ENCODE measurements around the gene INSL3.
"Not testable (repeated sequence)": the region's sequence is repeated elsewhere in the genome, so short reads cannot be mapped to it uniquely, and the experiment has no call there.

Gene INSL3

GRCh38 chr19:17812099-17812498 is 9.2 kb downstream of the INSL3 start:
- no peak for DNase-seq (ENCODE audit: low read depth)

GRCh38 chr19:17811681-17812080 is 9.6 kb downstream of the INSL3 start:
- DNase-seq (ENCODE audit: low read depth): no peak

- DNase-seq (ENCODE audit: low read depth): no peak
Measured at GRCh38 chr19:17811103-17811502, 10.2 kb downstream of the INSL3 start.

DNA sequence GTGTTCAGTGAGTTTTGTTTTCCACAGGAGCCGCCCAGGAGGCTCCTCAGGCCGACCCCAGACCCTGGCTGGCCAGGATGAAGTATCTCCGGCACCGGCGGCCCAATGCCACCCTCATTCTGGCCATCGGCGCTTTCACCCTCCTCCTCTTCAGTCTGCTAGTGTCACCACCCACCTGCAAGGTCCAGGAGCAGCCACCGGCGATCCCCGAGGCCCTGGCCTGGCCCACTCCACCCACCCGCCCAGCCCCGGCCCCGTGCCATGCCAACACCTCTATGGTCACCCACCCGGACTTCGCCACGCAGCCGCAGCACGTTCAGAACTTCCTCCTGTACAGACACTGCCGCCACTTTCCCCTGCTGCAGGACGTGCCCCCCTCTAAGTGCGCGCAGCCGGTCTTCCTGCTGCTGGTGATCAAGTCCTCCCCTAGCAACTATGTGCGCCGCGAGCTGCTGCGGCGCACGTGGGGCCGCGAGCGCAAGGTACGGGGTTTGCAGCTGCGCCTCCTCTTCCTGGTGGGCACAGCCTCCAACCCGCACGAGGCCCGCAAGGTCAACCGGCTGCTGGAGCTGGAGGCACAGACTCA is 13.5 kb downstream of the INSL3 start:
- no peak for DNase-seq (ENCODE audit: low read depth)

DNA sequence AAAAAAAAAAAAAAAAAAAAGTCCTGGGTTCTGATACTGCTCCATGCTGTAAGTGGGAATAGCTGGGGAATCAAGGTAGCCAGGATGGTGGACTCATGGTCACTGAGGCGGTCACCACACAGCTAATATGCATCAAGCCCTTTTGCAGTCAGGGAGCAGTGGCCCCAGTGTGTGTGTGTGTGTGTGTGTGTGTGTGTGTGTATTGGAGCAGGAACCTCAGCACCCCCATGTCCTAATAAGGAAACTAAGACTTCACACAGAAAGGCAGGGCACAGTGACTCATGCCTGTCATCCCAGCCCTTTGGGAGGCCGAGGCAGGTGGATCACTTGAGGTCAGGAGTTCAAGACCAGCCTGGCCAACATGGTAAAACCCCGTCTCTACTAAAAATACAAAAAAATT is 14.4 kb downstream of the INSL3 start:
- DNase-seq (ENCODE audit: low read depth): no peak

GRCh38 chr19:17805427-17805826 is 15.9 kb downstream of the INSL3 start:
- no peak for DNase-seq (ENCODE audit: low read depth)

- no peak for DNase-seq (ENCODE audit: low read depth)
Measured at GRCh38 chr19:17803264-17803896, 17.9 kb downstream of the INSL3 start.

DNA sequence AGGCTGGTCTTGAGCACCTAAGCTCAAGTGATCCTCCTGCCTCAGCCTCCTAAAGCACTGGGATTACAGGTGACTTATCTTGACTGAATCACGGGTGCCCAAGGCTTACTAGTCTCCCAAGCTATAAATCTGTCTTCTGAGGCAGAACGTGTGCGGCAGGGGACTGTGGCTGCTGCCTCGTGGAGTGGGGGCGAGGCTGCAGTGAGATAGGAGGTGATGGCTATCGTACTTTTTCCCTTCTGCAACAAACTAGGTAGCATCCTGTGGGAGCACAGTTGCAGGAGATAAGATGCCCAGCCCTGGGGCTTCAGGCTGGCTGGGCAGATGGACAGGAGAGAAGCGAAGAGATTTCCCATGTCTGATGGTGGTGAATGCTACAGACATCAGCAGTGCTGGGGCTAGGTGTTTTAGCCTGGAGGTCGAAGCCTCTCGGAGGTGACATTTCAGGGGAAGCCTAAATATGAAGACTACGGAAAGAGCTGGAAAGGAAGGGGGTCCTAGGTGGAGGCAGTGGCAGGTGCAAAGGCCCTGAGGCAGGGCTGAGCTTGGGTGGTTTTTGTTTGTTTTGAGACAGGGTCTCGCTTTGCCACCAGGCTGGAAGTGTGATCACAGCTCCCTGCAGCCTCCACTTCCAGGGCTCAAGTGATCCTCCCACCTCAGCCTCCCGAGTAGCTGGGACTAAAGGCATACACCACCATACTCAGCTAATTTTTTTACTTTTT is 19.0 kb downstream of the INSL3 start:
- no peak for DNase-seq (ENCODE audit: low read depth)

DNA sequence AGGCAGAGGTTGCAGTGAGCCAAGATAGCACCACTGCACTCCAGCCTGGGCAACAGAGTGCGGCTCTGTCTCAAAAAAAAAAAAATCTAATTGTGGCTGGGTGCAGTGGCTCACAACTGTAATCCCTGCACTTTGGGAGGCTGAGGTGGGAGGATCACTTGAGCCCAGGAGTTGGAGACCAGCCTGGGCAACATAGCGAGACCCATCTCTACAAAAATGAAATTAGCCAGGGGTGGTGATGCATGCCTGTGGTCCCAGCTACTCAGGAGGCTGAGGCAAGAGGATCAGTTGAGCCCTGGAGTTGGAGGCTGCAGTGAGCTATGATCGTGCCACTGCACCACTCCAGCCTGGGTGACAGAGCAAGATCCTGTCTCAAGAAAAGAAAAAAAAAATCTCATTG is 22.7 kb downstream of the INSL3 start:
- not testable (repeated sequence) for DNase-seq (ENCODE audit: low read depth)

DNA sequence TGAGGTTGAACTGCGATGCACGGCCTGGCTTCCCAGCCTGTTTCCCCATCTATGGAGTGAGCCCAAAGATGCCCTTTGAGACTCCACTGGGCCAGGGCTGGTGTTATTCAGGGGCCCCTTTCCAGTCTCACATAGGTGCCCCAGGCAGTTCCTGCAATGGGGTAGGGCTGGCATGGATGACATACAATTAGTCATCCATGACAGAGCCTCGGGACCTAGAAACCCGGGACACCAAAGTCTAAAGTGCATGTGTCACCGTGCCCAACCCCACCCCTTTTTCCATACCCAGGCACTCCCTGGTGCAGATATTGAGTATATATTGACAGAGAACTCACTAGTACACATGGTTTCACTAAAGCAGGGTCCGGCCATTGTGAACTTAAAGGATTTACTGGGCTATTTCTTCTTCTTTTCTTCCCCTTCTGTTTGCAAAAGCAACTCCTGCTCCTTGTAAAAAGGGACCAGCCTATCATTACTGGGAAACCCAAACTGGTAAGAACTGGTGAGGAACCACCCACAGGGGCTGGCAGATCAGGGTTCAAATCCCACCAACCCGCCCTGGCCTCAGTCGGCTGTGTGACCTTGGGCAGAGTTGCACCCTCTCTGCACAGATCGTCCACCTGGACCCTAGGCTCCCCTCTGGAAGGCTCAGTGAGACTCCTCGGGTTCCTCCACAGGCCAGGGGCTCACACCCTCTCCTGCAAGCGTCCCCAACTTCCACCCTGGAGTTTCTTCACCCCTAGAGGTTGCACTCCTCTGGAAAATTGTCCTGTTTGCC is 23.7 kb downstream of the INSL3 start:
- no peak for DNase-seq (ENCODE audit: low read depth)

DNA sequence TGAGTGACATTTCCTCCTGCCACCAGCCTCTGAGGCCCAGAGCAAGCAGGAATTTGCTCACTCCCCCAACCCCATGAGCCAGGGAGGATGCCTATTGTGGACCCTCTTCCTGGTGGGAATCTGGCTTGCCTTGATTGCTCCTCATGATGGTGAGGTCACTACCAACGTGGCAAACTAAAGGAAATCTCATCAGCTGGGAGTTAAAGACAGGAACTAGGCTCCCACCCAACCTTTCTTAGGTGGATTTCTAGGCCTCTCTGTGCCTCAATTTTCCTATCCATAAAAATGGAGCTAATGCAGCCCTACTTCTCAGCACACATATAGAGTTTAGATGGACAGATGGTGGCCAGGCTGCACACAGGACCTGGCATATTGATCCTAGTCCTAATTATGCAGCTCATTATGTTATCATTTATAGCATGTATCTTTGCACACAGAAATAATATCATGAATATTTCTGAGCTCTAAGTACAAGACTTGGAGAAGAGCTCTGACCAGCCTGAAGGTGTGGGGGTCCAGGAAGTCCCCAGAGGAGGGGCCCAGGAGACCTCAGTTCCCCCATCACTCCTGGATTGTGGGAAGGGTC is 24.4 kb downstream of the INSL3 start:
- DNase-seq (ENCODE audit: low read depth): no peak

- DNase-seq (ENCODE audit: low read depth): no peak
Measured at GRCh38 chr19:17796013-17796837, 25.1 kb downstream of the INSL3 start.

DNA sequence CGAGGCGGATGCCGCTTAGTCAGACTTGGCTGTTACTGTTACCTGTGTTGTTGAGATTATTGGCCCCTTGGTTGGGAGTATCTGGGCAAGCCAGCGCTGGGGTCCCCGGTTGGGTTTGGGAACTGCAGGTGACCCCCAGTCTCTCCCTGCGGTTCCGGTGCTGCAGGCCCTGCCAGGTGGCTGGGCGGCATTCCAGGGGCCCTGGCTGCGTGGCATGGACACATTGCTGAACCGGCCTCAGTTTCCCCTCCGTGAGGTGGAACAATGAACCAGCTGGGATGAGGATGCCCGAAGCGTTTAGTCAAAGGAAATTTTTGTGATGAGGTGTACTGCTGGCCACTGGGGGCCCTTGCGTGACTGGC is 25.8 kb downstream of the INSL3 start:
- DNase-seq (ENCODE audit: low read depth): no peak

DNA sequence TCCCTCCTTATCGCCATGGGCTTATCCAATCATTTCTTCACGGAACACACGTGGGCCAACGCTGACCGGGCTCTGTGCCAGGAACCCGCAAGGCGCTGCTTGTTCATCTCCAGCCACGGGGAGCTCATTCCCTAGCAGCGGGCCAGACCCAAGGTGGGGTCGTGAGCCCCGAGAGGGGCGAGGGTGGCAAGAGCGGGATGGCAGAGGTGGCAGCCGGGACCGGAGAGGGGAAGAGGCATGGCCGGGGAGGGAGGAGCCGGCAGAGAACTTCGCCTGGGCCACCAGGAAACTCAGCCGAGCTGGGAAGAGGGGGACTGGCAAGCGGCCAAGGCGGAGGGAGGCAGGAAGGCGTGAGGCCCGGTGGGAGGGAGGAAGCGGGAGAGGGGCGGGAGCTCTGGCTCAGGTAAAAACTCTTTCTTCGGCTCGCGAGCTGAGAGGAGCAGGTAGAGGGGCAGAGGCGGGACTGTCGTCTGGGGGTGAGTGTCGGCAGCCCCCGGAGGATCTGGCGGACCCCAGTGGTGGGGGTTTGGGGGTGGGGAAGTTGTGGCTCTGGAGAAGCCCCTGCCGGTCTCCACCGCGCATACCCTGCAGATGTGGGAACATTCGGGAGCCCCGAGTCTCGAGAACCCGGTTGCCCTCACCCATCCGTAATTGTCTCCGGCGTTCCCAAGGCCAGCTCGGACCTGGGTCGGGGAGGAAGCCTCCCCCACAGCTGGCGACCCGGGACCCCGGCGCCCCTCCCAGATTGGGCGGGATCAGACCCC is 26.4 kb downstream of the INSL3 start, which contains the start of gene B3GNT3:
Gene B3GNT3, plus strand, starts transcription at position 408 of the 764 bp plus-strand sequence. CDS start 12,670 bp downstream, outside the sequence.
- no peak for DNase-seq (ENCODE audit: low read depth)

GRCh38 chr19:17794412-17794730 is 26.9 kb downstream of the INSL3 start:
- DNase-seq (ENCODE audit: low read depth): no peak

DNA sequence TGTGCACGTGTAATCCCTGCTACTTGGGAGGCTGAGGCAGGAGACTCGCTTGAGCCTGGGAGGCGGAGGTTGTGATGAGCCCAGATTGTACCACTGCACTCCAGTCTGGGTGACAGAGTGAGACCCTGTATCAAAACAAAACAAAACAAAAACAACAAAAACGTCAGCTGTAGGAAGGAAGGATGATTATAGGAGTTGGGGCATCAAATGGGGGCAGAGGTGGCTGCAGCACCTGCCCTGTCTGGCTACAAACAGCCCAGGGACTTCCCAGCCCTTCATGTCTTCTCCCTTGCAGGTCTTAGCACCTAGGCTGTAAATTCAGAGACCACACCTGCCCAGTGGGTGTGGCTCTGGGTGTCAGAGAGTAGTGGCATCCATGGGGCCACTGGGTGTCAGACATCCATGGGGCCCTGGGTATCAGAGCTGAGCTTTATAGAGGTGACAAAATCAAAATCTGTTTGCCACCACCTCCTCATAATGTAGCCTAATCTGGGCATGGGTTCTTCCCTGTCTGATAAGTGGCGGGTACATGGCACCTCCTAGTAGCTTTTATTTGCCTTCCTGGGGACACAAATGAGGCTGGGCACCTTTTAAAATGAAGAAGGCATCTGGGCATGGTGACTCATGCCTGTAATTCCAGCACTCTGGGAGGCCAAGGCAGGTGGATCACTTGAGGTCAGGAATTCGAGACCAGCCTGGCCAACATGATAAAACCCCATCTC is 31.1 kb downstream of the INSL3 start:
- DNase-seq (ENCODE audit: low read depth): no peak

- no peak for DNase-seq (ENCODE audit: low read depth)
Measured at GRCh38 chr19:17788632-17789031, 32.7 kb downstream of the INSL3 start.

DNA sequence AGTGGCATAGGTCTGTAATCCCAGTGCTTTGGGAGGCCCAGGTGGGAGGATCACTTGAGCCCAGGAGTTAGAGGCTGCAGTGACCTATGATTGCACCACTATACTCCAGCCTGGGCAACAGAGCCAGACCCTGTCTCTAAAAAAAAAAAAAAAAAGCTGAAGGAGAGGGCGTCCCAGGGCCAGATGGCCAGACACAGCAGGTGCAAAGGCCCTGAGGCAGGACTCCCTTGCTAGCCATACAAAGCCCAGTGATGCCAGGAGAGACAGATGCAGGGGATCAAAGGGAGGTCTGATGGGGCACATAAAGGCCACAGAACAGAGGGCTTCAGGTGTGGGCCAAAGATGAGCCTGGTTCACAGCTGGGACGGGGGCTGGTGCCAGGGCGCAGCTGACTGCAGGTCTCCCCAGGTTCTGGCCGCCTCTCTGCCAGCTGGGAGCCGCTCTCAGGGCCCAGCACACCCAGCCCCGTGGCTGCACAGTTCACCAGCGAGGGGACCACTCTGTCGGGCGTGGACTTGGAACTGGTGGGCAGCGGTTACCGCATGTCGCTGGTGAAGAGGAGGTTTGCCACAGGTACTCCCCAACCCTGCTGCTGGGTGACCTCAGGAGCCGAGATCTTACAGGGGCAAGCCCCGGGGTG is 33.9 kb downstream of the INSL3 start:
- DNase-seq (ENCODE audit: low read depth): no peak

DNA sequence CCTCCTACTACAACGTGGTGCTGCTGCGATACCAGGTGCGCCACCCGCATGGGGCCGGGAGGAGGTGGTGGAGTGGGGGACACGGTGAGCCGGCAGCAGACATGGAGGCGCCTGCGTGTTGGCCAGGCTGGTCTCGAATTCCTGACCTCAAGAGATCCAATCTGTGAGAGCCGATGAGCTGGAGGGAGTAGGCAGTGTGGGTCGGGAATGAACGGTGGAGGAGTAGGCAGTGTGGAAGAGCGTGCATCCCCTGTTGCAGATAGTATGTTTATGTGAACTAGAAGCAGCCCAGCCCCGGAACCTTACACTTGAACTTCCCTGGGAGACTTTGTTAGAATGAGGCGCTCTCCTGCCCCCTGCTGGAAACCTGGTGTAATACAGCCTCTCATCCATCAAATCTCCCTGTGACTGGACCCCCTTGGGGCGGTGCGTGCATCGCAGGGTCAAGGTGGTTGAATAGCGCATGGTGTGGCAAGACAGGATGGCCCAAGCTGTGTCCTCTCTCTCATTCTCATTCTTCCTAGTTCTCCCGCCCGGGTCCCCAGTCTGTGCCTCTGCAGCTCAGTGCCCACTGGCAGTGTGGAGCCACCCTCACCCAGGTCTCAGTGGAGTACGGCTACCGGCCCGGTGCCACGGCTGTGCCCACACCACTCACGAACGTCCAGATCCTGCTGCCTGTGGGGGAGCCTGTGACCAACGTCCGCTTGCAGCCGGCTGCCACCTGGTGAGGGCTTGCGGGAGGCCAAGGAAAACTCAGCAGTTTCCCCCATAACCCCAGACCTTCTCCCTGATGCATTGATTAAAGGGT is 36.9 kb downstream of the INSL3 start:
- no peak for DNase-seq (ENCODE audit: low read depth)
